ENCODE data around the gene COTL1. TPM values are rescaled to one million over a fixed set of nuclear protein-coding genes. Genes with fewer than 3 reads are reported as not detected.

The COTL1 gene
- total and polyA plus RNA-seq, 4 donors: 62.4 to 223 (median 142) TPM

- TF ChIP-seq, protein P1, sequence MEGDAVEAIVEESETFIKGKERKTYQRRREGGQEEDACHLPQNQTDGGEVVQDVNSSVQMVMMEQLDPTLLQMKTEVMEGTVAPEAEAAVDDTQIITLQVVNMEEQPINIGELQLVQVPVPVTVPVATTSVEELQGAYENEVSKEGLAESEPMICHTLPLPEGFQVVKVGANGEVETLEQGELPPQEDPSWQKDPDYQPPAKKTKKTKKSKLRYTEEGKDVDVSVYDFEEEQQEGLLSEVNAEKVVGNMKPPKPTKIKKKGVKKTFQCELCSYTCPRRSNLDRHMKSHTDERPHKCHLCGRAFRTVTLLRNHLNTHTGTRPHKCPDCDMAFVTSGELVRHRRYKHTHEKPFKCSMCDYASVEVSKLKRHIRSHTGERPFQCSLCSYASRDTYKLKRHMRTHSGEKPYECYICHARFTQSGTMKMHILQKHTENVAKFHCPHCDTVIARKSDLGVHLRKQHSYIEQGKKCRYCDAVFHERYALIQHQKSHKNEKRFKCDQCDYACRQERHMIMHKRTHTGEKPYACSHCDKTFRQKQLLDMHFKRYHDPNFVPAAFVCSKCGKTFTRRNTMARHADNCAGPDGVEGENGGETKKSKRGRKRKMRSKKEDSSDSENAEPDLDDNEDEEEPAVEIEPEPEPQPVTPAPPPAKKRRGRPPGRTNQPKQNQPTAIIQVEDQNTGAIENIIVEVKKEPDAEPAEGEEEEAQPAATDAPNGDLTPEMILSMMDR (IDR thresholded peaks at IDR 0.05; ENCODE audit: control extremely low read depth, extremely low read depth): no peak
- 97 to 98% methylated on average over 50 of the region's 50 CpGs for WGBS, 2 donors
- DNase-seq: no peak
- peaks cover 0 to under 1% (median 0%) of the 10 kb centered on the region in 5 donors for H3K4me1 ChIP-seq (ENCODE audit: control insufficient read depth in 5 of 5, insufficient read depth in 5 of 5, low read length in 5 of 5)
- no peak overlapping the region for H3K9ac ChIP-seq (ENCODE audit: insufficient read depth in 1 of 2, low read length in 2 of 2)
- H3K27ac ChIP-seq (ENCODE audit: low read depth in 1 of 2, low read length in 1 of 2): no peak overlapping the region
- ATAC-seq (ENCODE audit: insufficient read depth, low FRiP score): no peak
- H3K27me3 ChIP-seq (ENCODE audit: control insufficient read depth in 3 of 3, insufficient read depth in 3 of 3, low read length in 2 of 3): no peaks in the 10 kb centered on the region
- H3K36me3 ChIP-seq (ENCODE audit: control insufficient read depth in 4 of 4, insufficient read depth in 4 of 4, low read length in 4 of 4): peaks cover 21 to 60% (median 37%) of the 10 kb centered on the region in 4 donors
- H3K9me3 ChIP-seq (ENCODE audit: control insufficient read depth in 4 of 4, insufficient read depth in 3 of 4, low read length in 3 of 4): no peaks in the 10 kb centered on the region
- H3K4me3 ChIP-seq: no peak overlapping the region
Measured at GRCh38 chr16:84657229-84657837, 39.5 kb upstream of the COTL1 start.

- Histone ChIP-seq H3K4me1 (ENCODE audit: control insufficient read depth in 5 of 5, insufficient read depth in 5 of 5, low read length in 5 of 5) (no peaks in the 10 kb centered on the region), H3K4me3 (no peak overlapping the region), H3K9me3 (ENCODE audit: control insufficient read depth in 4 of 4, insufficient read depth in 3 of 4, low read length in 3 of 4) (no peaks in the 10 kb centered on the region), H3K36me3 (ENCODE audit: control insufficient read depth in 4 of 4, insufficient read depth in 4 of 4, low read length in 4 of 4) (peaks cover 21 to 57% (median 35%) of the 10 kb centered on the region in 4 donors), H3K9ac (ENCODE audit: insufficient read depth in 1 of 2, low read length in 2 of 2) (no peak overlapping the region), H3K27me3 (ENCODE audit: control insufficient read depth in 3 of 3, insufficient read depth in 3 of 3, low read length in 2 of 3) (no peaks in the 10 kb centered on the region), H3K27ac (ENCODE audit: low read depth in 1 of 2, low read length in 1 of 2) (no peak overlapping the region)
- WGBS, 2 donors: 95 to 96% methylated on average over 22 of the region's 22 CpGs
- TF ChIP-seq, protein P1 (IDR thresholded peaks at IDR 0.05; ENCODE audit: control extremely low read depth, extremely low read depth): no peak
- no peak for ATAC-seq (ENCODE audit: insufficient read depth, low FRiP score)
- no peak for DNase-seq
Measured at GRCh38 chr16:84656649-84657048, 38.8 kb upstream of the COTL1 start.

GRCh38 chr16:84654998-84655397 is 37.1 kb upstream of the COTL1 start:
- Histone ChIP-seq H3K9ac (ENCODE audit: insufficient read depth in 1 of 2, low read length in 2 of 2) (no peak overlapping the region), H3K27ac (ENCODE audit: low read depth in 1 of 2, low read length in 1 of 2) (no peak overlapping the region), H3K36me3 (ENCODE audit: control insufficient read depth in 4 of 4, insufficient read depth in 4 of 4, low read length in 4 of 4) (peaks cover 17 to 48% (median 27%) of the 10 kb centered on the region in 4 donors), H3K27me3 (ENCODE audit: control insufficient read depth in 3 of 3, insufficient read depth in 3 of 3, low read length in 2 of 3) (no peaks in the 10 kb centered on the region), H3K4me3 (no peak overlapping the region), H3K9me3 (ENCODE audit: control insufficient read depth in 4 of 4, insufficient read depth in 3 of 4, low read length in 3 of 4) (no peaks in the 10 kb centered on the region), H3K4me1 (ENCODE audit: control insufficient read depth in 5 of 5, insufficient read depth in 5 of 5, low read length in 5 of 5) (no peaks in the 10 kb centered on the region)
- ATAC-seq (ENCODE audit: insufficient read depth, low FRiP score): no peak
- DNase-seq: no peak
- TF ChIP-seq, protein P1 (IDR thresholded peaks at IDR 0.05; ENCODE audit: control extremely low read depth, extremely low read depth): no peak
- WGBS, 2 donors: 64 to 66% methylated on average over 6 of the region's 6 CpGs

DNA sequence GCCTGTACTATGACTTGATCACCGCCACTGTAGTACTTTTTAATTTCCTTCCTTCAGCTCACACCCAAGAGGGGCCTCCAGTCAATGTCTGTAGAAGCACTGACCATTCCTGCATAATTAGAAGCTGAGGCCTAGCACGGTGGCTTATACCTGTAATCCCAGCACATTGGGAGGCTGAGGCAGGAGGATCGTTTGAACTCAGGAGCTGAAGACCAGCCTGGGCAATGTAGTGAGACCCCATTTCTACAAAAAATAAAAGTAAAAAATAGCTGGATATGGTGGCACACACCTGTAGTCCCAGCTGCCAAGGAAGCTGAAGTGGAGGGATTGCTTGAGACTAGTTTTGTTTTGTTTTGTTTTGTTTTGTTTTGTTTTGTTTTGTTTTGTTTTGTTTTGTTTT is 36.4 kb upstream of the COTL1 start:
- peaks cover 14 to 41% (median 22%) of the 10 kb centered on the region in 4 donors for H3K36me3 ChIP-seq (ENCODE audit: control insufficient read depth in 4 of 4, insufficient read depth in 4 of 4, low read length in 4 of 4)
- H3K9me3 ChIP-seq (ENCODE audit: control insufficient read depth in 4 of 4, insufficient read depth in 3 of 4, low read length in 3 of 4): no peaks in the 10 kb centered on the region
- ATAC-seq (ENCODE audit: insufficient read depth, low FRiP score): no peak
- DNase-seq: no peak
- H3K4me1 ChIP-seq (ENCODE audit: control insufficient read depth in 5 of 5, insufficient read depth in 5 of 5, low read length in 5 of 5): peaks cover 0 to 5% (median 0%) of the 10 kb centered on the region in 5 donors
- H3K27ac ChIP-seq (ENCODE audit: low read depth in 1 of 2, low read length in 1 of 2): no peak overlapping the region
- H3K4me3 ChIP-seq: no peak overlapping the region
- no peaks in the 10 kb centered on the region for H3K27me3 ChIP-seq (ENCODE audit: control insufficient read depth in 3 of 3, insufficient read depth in 3 of 3, low read length in 2 of 3)
- WGBS, 2 donors: 81 to 91% methylated on average over 3 of the region's 3 CpGs
- TF ChIP-seq, protein P1 (IDR thresholded peaks at IDR 0.05; ENCODE audit: control extremely low read depth, extremely low read depth): no peak
- no peak overlapping the region for H3K9ac ChIP-seq (ENCODE audit: insufficient read depth in 1 of 2, low read length in 2 of 2)
